Thoracic aorta endothelial cell (primary cell): Measurements from ENCODE around the gene GRIK3. TPM values are rescaled to one million over a fixed set of nuclear protein-coding genes. Genes with fewer than 3 reads are reported as not detected.

Source experiments
- total RNA-seq: library from RNA; depleted of rRNA; stranded (reverse); fragments of >200 nt; gene quantifications from 2 replicates; pipeline ENCODE4 v1.2.3, GENCODE V29; 2012

Gene GRIK3
- total RNA-seq, result not detected in 2 replicates

DNA sequence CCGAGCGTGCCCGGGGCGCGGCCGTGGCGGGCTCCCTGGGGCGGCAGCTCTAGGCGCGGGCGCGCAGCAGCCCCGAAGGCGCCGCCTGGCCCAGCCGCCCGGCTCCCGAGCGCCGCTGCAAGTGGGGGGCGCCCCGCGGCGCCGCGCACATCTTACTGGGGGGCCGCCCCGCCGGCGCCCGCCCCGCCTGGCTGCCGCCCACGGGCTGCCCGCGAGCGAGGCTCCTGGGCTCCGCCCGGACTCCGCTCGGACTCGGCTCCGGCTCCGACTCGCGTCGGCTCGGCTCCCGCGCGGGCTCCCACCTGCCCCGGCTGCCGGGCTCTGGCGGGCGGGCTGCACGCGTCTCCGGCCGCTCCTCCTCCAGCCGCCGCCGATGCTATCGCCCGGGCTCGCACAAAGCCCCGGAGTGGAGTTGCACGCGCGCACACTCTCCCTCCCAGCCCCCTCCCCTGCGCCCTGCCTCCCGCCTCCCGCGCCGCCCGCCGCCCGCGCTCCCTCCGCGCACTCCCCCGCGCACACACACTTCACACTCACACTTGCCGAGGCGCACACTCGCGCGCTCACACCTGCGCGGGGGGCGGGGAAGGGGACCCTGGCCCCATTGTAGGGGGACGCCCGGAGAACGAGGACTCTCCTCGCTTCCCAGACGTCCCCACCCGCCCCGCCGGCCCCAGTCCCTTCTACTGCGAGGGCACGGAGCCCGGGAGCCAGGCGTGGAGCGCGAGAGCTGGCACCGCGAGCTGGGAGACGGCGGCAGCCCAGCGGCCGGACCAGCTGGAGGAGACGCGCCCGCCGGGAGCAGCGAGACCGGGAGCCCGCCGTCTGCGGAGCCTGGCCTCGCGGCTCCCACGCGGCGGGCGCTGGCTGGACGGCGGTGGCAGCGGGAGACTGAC lies at the start of gene GRIK3:
Gene GRIK3 (minus strand): TSS at position 395 of the 893 bp plus-strand sequence. CDS start 407 bp downstream, outside the sequence.

